Gastrocnemius medialis (tissue), 4 donors: ENCODE data around the gene DCHS2. TPM values are rescaled to one million over a fixed set of nuclear protein-coding genes. Genes with fewer than 3 reads are reported as not detected.

ENCODE experiments used
- ATAC-seq, 2 donors: fragments of 150-250 bp; one replicate each; pipeline ENCODE4 v1.9.1; 2016
- DNase-seq, 2 donors: peaks; one replicate each; pipeline ENCODE4 v3.0.0-alpha.2; 2019
- H3K27ac ChIP-seq, 4 donors: fragments of 200-600 bp; sonication (generic); 1 replicate in 1 of 4; 2 replicates in 3 of 4; pipeline ENCODE4 v1.5.1; 2016 to 2018; ENCODE audit warnings: mild to moderate bottlenecking in 2 of 4, moderate library complexity in 1 of 4
- H3K27me3 ChIP-seq, 3 donors: fragments of 200-600 bp; sonication (generic) in 2 of 3; 1 replicate in 1 of 3; 2 replicates in 2 of 3; pipeline versions ENCODE4 v1.5.1 to v1.6.0; 2016 to 2019; ENCODE audit warnings: mild to moderate bottlenecking in 1 of 3, moderate library complexity in 1 of 3
- H3K36me3 ChIP-seq, 2 donors: fragments of 200-600 bp; sonication (generic) in 1 of 2; one replicate each; pipeline ENCODE4 v1.5.1; 2017 to 2018
- H3K4me1 ChIP-seq, 2 donors: fragments of 200-600 bp; sonication (generic) in 1 of 2; one replicate each; pipeline ENCODE4 v1.5.1; 2016 to 2017; ENCODE audit warnings: mild to moderate bottlenecking in 2 of 2
- H3K4me3 ChIP-seq, 4 donors: fragments of 200-600 bp; sonication (generic) in 3 of 4; 1 replicate in 1 of 4; 2 replicates in 3 of 4; pipeline ENCODE4 v1.5.1; 2016 to 2019; ENCODE audit warnings: mild to moderate bottlenecking in 2 of 4
- H3K9me3 ChIP-seq, 3 donors: fragments of 200-600 bp; sonication (generic) in 2 of 3; 1 replicate in 1 of 3; 2 replicates in 2 of 3; pipeline ENCODE4 v1.5.1; 2016 to 2019
- CTCF ChIP-seq, 5 experiments: fragments of 450-650 bp in 3 of 5; fragments of 200-600 bp in 2 of 5; sonication (generic) in 2 of 5; IDR thresholded peaks in 4 of 5; conservative IDR thresholded peaks in 1 of 5; 1 replicate in 4 of 5; 2 replicates in 1 of 5; pipeline ENCODE4 v1.5.1; 2016 to 2019; ENCODE audit warnings: antibody characterized with exemption in 5 of 5, mild to moderate bottlenecking in 3 of 5, moderate library complexity in 3 of 5
- POLR2A ChIP-seq, 2 donors: fragments of 450-650 bp; IDR thresholded peaks; one replicate each; pipeline ENCODE4 v1.6.1; 2017; ENCODE audit warnings: antibody characterized with exemption in 2 of 2, mild to moderate bottlenecking in 2 of 2, moderate library complexity in 2 of 2
- in situ Hi-C, 4 donors: fragments of 200-750 bp; cut with MboI; loops; one replicate each; pipeline versions ENCODE4 v1.15.0 to v1.8.0; 2017; ENCODE audit warnings: low sequenced_read_pairs in 4 of 4
- intact Hi-C: fragments of 100-400 bp; cut with DNase I; formaldehyde crosslinking; loops from one replicate; pipeline ENCODE4 v1.15.1; 2023; ENCODE audit warnings: low total_unique reads
- total RNA-seq, 4 donors: library from RNA; depleted of rRNA; stranded (reverse); fragments of >200 nt; gene quantifications; one replicate each; pipeline versions ENCODE4 v1.1.0 to v1.2.3, GENCODE V29; 2016

Gene DCHS2
- total RNA-seq, 4 donors from 2014 or later: under 0.01 to 0.18 (median 0.04) TPM

- no peak for TF ChIP-seq POLR2A (IDR thresholded peaks at IDR 0.05)
- no peak for TF ChIP-seq CTCF (IDR thresholded peaks at IDR 0.05 in 4 of 5, conservative IDR thresholded peaks at IDR 0.05 in 1 of 5)
- H3K4me1 ChIP-seq: peaks cover 4 to 11% of the 10 kb centered on the region in 2 donors
- DNase-seq: peak in 1 of 2 donors; percentile 33
- in situ Hi-C loops: no loop called here
- no peaks in the 10 kb centered on the region for H3K9me3 ChIP-seq
- H3K36me3 ChIP-seq: no peaks in the 10 kb centered on the region
- peaks cover 17 to 33% (median 31%) of the 10 kb centered on the region in 3 donors for H3K27me3 ChIP-seq
- intact Hi-C loops: no loop called here
- ATAC-seq: no peak
- no peak overlapping the region for H3K4me3 ChIP-seq
- no peak overlapping the region for H3K27ac ChIP-seq
Measured at GRCh38 chr4:154487145-154487544, 4.5 kb downstream of the DCHS2 start.

- no peaks in the 10 kb centered on the region for H3K4me1 ChIP-seq
- no peaks in the 10 kb centered on the region for H3K36me3 ChIP-seq
- in situ Hi-C loops: no loop called here
- no peak overlapping the region for H3K27ac ChIP-seq
- peaks cover 6 to 14% (median 13%) of the 10 kb centered on the region in 3 donors for H3K27me3 ChIP-seq
- no peak for TF ChIP-seq CTCF (IDR thresholded peaks at IDR 0.05 in 4 of 5, conservative IDR thresholded peaks at IDR 0.05 in 1 of 5)
- no peak for TF ChIP-seq POLR2A (IDR thresholded peaks at IDR 0.05)
- no peak for DNase-seq
- intact Hi-C loops: no loop called here
- no peaks in the 10 kb centered on the region for H3K9me3 ChIP-seq
- H3K4me3 ChIP-seq: no peak overlapping the region
- ATAC-seq: no peak
Measured at GRCh38 chr4:154485127-154485773, 6.3 kb downstream of the DCHS2 start.

- TF ChIP-seq CTCF (IDR thresholded peaks at IDR 0.05 in 4 of 5, conservative IDR thresholded peaks at IDR 0.05 in 1 of 5) (no peak), POLR2A (IDR thresholded peaks at IDR 0.05) (no peak)
Measured at GRCh38 chr4:154478547-154478946, 13.1 kb downstream of the DCHS2 start.

GRCh38 chr4:154478128-154478527, 13.5 kb downstream of the DCHS2 start:
- intact Hi-C loops (no loop called here), in situ Hi-C loops (no loop called here)
- Histone ChIP-seq H3K4me3 (no peak overlapping the region), H3K9me3 (no peaks in the 10 kb centered on the region), H3K27ac (no peak overlapping the region), H3K4me1 (no peaks in the 10 kb centered on the region), H3K27me3 (no peaks in the 10 kb centered on the region), H3K36me3 (no peaks in the 10 kb centered on the region)
- ATAC-seq (no peak), DNase-seq (no peak)
- TF ChIP-seq POLR2A (IDR thresholded peaks at IDR 0.05) (no peak), CTCF (IDR thresholded peaks at IDR 0.05 in 4 of 5, conservative IDR thresholded peaks at IDR 0.05 in 1 of 5) (no peak)

More at GRCh38 chr4:154478547-154478946, 13.1 kb downstream of the DCHS2 start:
- no peak for DNase-seq
- Histone ChIP-seq H3K27me3 (no peaks in the 10 kb centered on the region), H3K4me1 (no peaks in the 10 kb centered on the region), H3K9me3 (no peaks in the 10 kb centered on the region), H3K4me3 (no peak overlapping the region), H3K36me3 (no peaks in the 10 kb centered on the region), H3K27ac (no peak overlapping the region)
- in situ Hi-C loops (no loop called here), intact Hi-C loops (no loop called here)
- ATAC-seq: no peak

GRCh38 chr4:154476232-154476631, 15.4 kb downstream of the DCHS2 start:
- intact Hi-C loops: no loop called here
- Histone ChIP-seq H3K27ac (no peak overlapping the region), H3K4me3 (no peak overlapping the region), H3K27me3 (no peaks in the 10 kb centered on the region), H3K4me1 (no peaks in the 10 kb centered on the region), H3K36me3 (no peaks in the 10 kb centered on the region), H3K9me3 (no peaks in the 10 kb centered on the region)
- DNase-seq: no peak
- in situ Hi-C loops: no loop called here
- TF ChIP-seq POLR2A (IDR thresholded peaks at IDR 0.05) (no peak), CTCF (IDR thresholded peaks at IDR 0.05 in 4 of 5, conservative IDR thresholded peaks at IDR 0.05 in 1 of 5) (no peak)
- no peak for ATAC-seq
